UCSD-AML1 (cell line): Measurements from ENCODE around the gene BAHCC1.
A peak's percentile ranks its signal among the peaks of the same experiment; 100 is the strongest.

ENCODE experiments used
- DNase-seq: peaks from one replicate; lab custom pipeline; 2025; ENCODE audit not compliant: unreplicated experiment; lab: John Stamatoyannopoulos, UW

The BAHCC1 gene

DNA sequence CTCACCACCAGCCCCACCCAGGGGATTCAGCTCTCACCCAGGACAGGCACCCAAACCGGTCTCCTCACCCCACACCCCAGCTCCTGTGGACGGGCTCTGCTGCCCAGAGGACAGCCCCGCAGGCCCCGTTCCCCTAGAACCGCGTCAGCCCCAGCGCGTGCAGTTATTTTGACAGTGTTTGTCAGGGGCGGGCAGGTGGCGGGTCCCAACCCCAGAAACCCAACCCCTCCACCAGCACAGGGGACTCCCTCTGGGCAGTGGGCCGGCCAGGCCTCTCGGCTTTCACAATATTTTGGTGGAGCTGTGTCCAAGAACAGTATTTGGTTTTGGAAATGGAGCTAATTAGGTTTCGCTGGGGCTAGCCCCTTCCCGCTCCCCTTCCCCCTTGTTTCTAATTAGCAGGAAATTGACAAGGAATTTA lies 44.8 kb downstream of the BAHCC1 start:
- DNase-seq = no peak

DNA sequence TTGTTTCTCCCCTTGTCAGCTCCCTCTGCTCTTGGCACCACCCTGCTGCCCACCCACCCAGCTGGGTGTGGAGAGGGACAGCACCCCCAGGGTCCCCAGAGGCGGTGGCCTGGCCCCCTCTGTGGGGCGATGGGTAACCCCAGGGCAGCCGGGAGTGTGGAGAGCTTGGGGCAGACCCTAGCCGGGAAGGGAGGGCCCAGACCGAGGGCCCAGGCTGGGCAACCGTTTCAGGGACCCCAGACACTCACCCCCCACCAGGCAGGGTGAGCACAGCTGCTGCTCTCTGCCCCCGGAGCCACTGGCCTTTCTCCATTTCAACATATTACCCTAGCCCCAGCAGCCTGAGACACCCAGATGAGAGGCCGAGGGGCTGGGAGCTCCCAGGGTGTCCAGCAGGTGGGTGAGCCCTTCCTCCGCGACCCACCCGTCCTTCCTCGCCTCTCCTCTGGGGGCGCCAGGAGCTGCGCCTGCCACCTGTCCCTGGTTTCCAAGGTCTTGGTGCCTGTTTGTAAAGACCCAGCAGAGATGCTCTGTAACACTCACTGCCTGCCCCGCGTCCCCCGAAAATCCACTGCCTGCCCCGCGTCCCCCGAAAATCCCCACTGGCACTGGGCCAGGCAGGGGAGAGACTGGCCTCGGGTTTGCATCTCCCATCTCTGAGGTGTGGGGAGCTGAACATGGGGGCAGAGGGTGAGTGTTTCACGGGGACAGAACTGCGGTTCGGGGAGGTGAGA lies 45.4 kb downstream of the BAHCC1 start:
- DNase-seq = peak; percentile 47

DNA sequence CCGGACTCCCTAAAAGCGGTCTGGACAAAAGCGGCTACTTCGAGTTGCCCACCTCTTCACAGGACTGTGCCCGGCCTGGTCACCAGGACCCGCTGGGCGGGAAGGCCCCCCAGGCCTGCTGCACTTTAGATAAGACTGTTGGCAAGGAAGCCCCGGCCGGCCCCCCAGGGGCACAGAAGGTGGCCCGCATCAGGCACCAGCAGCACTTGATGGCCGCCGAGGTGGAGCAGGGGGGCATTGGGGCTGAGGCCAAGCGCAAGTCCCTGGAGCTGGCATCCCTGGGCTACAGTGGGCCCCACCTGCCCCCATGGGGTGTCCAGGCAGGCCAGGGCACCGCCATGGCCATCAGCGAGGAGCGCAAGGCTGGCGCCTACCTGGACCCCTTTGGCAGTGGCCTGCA lies 47.5 kb downstream of the BAHCC1 start:
- no peak for DNase-seq

DNA sequence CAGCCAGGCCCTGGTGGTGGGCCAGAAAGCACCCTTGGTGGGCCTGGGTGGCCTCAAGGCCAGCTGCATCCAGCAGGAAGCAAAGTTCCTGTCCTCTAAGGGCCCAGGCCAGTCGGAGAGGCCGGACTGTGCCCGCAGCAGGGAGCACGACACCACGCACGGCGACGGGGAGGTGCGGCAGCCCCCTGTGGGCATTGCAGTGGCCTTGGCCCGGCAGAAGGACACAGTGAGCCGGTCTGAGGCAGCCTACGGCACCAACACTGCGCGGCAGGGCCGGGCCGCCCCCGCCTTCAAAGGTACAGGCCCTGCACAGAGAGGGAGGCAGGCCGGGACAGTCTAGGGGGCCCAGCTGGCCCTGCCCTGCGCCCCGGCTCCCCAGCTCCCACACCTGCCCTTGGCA lies 48.0 kb downstream of the BAHCC1 start:
- DNase-seq = no peak

DNA sequence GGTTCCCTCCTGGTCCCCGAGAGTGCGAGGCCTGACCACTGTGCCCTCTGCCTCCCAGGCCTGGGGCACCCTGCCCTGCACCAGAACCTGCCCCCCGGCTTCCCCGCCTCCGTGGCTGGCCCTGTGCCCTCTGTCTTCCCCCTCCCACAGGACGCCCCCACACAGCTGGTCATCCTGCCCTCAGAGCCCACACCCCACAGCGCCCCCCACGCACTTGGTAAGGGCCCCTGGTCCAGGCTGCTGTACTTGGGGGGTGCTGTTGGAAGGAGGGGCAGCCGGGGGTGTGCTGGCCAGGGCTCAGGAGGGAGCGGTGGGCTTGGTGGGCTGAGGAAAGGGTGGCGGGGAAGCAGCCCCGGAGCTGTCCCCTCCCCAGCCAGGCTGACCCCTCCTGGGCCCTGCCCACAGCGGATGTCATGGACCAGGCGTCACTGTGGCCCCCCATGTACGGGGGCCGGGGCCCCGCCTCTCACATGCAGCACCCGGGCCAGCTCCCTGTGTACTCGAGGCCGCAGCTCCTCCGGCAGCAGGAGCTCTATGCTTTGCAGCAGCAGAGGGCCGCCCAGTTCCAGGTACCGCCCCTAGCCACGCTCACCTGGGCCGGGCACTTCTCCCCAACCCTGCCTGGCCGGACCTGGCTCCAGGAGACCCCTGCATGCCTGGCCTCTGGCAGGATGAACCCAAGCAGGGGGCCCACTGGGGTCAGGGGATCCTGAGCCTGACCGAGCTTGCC lies 49.5 kb downstream of the BAHCC1 start:
- DNase-seq = no peak

DNA sequence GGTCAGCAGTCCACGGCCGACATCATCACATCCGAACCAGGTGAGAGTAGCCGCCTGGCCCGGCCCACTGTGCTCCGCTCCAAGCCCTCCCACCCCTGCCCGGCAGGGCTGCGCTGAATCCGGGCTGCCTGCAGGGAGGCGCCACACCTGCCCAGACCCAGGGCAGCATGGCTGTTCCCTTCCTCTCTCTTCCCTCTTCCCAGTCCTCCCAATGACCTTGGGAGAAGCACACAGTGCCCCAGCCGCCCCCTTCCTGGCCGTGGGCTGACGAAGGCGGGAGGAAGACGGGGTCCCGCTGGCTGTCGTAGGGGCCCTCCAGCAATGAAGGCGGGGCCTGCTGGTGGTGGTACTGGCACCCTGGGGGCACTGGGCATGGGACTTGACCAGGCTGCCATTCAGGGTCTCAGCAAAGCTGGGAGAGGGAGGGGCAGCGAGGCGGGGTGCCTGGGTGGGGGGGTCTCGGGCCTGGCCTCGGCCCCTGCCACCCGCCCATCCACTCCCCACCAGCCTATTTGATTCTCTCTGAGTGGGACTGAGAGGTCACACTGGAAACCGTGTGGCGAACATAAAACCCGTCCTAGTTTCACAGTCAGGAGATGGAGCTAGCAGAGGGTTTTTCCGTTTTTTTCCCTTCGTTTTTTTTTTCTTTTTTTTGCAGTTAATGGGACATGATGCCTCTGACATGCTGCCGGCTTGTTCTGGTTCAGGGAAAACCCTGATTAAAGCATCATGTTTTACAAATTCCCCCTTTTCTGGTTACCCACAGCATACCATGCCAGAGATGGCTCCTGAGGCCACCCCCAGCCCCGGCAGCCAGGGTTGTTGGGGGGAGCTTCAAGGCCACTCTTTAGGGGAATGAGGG lies 50.6 kb downstream of the BAHCC1 start:
- no peak for DNase-seq

DNA sequence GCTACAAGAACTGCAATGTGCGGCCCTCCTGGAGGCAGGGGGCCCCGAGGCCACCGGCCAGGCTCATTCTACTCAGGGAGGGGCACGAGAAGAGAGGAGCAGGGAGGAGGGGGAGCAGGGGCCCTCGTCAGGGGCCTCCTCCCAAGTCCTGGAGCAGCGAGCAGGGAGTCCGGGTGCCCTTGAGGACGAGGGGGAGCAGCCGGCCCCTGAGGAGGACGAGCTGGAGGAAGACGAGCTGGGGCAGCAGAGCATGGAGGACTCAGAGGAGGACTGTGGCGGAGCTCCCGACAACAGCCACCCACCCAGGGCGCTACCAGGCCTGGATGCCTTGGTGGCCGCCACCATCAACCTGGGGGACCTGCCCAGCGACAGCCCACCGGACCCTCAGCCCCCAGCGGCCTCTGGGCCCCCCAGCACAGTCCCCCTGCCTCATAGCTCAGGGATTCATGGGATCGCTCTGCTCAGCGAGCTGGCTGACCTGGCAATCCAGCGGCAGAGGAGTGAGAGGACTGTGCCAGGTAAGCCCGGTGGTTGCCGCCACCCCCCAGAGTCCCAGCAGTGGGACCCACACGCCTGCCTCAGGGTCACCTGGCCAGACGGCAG lies 52.2 kb downstream of the BAHCC1 start:
- no peak for DNase-seq

DNA sequence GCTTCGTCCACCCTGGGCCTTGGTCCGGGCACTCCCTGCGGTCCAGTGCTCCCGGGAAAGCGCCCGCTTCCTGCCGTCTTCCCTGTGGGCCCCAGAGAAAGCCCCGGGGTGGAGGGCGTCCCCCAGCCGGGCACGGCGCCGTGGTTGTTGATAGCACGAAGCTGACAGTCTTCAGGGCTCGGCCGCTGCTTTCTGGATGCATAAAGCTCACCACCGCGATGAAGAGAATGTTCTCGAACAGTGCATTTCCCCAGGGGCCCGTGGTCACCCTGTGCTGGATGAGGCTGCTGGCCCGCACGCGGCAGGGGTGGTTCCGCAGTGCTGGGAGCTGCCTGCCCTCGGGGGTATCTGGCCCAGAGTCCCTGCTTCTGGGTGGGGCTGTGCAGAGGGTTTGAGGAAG lies 53.2 kb downstream of the BAHCC1 start:
- DNase-seq = no peak

DNA sequence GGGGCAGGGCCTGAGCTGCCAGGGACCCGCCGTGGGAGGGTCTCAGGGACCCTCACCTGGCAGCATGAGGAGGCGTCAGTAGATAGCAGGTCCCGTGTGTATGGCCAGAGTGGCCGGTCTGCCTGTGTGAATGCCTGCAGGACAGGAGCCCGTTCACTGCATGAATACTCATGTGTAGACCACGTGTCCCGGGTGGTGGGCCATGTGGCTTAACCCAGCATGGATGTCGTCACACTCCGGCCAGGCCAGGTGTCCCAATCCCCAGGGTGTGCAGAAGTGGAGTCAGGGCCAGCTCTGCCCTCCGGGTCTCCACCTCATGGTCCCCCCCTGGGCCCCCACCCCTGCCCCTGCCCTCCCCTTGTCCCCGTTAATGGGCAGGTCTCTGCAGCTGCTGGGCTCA lies 53.7 kb downstream of the BAHCC1 start:
- DNase-seq = no peak

DNA sequence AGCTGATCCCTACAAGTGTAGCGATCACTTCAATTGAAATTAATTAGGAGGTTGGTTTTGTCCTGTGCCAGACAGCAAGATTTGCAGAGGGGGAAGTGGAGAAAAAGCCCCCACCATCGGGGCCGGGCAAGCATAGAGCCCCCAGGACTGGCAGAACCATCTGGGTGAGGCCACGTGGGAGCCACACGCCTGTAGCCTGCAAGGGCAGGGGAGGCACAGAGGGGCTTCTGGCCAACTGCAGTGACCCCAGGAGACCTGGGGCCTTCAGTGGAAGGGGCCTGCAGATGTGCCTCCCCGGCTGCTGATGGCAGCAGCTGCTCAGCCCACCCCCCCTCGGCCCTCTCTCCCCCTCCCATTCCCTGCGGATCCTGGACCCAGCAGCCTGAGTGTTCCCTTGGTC lies 54.1 kb downstream of the BAHCC1 start:
- no peak for DNase-seq

DNA sequence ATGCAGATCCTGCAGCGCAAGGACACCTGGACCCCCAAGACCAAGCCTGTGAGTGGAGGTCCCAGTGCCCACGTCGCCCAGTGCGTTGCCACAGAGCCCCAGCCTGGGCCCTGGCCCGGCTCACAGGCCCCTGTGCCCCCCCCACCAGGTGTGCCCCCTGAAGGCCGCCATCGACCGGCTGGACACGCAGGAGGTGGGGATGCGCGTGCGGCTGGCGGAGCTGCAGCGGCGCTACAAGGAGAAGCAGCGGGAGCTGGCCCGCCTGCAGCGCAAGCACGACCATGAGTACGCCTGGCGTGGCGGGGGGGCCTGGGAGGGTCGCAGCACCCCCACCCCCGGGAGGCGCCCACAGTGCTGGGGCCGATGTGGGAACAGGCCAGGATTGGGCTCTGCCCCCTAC lies 56.6 kb downstream of the BAHCC1 start:
- DNase-seq = no peak

DNA sequence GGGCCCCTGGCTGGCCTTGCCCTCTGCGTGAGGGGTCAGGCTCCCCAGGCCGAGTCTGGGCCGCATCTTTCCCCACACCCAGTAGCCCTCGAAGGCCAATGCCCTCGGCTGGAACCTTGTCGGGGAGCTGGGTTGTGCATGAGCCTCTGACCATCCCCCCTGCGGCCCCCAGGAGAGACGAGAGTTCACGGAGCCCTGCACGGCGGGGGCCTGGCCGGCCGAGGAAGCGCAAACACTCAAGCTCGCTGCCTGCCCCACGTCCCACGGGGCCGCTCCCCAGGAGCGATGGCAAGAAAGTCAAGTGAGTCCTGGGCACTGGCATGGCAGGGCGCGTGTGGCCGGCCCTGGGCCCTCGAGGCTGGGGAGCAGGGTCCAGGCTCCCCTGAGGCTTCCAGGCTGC lies 57.3 kb downstream of the BAHCC1 start:
- no peak for DNase-seq

DNA sequence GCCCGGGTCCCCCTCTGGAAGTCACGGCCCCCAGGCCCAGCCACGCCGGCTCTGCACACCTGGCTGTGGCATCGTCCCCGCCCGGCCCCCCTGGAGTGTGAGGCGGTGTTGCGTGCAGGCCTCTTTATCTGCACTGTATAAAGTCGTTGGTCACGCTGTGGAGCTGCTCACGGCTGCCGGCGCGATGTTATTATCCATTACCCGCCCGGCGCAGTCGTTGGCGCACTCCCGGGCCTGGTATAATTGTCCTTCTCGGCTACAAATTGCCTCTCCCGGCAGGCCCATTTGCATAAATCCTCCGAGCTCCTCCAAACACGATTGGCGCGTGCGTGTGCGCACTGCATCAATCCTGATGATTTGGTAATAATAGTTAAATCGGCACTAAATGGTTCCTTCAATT lies 57.8 kb downstream of the BAHCC1 start:
- no peak for DNase-seq

DNA sequence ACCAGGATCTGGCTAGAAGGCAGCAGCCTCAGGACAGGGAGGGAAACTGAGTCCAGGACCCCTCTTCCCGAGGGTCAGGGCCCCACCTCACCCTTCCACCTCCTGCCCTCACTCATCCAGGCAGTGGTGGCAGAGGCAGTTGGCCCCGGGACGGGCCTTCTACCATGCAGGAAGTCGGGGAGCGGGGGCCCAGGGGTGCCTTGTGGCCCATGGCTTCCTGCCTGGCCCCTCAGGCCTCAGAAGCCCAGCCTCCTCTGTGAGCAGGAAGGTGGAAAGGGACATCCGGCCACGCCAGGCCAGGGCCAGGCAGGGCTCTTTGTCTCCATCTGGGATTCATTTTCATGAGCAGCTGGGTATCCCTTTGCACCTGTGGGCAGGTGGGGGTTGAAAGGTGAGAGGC lies 58.5 kb downstream of the BAHCC1 start:
- peak; percentile 88 for DNase-seq

DNA sequence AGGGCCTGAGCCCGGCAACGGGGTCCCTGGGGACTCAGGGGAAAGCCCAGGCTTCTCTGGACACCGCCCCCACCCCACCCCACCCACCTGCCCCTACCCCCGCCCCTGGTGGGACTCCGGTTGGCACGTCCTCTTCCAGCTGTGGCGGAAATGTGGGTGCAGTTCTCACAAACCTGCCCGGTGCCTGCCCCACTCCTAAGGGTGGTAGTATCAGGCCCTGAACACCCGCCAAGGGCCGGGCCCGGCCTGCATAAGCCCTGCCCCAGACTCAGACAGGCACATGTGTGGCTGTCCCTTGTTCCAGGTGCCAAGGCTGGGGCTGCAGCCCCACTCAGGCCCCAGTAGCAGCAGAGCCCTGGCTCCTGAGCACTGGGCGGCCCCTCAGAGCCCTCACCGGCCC lies 59.2 kb downstream of the BAHCC1 start:
- peak; percentile 58 for DNase-seq

DNA sequence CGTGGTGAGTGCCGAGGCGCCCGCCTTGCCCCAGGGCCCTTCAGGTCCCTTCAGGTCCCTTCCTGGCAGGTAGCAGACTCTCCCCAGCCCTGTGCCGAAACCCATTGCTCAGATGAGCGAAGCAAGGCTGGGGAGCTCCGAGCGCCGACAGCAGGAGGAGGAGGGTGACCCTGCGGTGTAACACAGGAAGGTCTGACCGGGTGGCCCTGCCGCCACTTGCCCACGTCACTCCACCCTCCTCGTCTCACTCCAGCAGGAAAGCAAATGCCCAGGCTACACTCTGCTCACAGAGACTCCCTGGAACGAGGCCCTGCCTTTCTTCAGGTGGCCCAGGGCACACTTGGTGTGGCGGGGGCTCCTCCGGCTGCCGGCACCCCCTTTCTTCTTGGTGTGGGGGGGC lies 60.1 kb downstream of the BAHCC1 start:
- peak; percentile 70 for DNase-seq

DNA sequence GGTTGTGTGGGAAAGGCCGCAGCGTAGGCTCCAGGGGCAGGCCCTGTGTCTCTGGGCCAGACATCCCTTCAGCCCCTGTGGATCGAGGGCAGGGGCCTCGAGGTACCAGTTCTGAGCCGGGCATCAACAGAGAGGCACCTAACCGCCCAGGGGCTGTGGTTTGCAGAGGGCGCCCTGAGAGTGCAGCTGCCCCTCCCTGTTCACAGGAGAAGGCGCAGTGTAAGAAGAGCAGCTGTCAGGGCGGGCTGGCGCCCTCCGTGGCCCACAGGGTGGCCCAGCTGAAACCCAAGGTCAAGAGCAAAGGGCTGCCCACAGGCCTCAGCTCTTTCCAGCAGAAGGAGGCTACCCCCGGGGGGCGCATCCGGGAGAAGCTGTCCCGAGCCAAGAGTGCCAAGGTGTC lies 60.8 kb downstream of the BAHCC1 start:
- peak; percentile 38 for DNase-seq

DNA sequence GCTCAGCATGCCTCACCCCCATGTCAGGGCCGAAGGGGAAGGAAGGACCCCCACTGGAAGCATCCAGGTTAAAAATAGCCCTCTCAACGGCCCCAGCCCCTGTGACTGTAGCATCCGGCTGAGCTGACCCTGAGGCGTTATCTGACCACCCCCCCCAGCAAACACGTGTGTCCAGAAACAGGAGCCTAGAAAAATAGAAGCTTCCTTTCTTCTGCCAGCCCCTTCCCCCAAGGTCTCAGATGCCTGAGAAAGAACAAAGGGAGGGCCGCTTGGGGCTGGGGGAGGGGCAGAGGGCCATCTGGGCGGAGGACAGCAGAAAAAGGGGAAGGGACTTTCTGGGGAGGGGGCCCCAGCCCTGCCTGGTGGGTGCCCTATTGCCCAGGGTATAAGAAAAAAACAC lies 61.5 kb downstream of the BAHCC1 start:
- peak; percentile 67 for DNase-seq

DNA sequence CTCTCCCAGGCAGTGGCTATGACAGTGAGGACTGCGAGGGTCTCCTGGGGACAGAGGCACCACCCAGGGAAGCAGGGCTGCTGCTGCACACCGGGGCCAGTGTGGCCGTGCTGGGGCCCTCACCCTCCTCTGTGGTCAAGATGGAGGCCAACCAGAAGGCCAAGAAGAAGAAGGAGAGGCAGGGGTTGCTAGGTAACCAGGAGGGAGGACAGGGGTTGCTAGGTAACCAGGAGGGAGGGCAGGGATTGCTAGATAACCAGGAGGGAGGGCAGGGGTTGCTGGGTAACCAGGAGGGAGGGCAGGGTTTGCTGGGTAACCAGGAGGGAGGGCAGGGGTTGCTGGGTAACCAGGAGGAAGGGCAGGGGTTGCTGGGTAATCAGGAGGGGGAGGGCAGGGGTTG lies 62.1 kb downstream of the BAHCC1 start:
- DNase-seq = no peak

DNA sequence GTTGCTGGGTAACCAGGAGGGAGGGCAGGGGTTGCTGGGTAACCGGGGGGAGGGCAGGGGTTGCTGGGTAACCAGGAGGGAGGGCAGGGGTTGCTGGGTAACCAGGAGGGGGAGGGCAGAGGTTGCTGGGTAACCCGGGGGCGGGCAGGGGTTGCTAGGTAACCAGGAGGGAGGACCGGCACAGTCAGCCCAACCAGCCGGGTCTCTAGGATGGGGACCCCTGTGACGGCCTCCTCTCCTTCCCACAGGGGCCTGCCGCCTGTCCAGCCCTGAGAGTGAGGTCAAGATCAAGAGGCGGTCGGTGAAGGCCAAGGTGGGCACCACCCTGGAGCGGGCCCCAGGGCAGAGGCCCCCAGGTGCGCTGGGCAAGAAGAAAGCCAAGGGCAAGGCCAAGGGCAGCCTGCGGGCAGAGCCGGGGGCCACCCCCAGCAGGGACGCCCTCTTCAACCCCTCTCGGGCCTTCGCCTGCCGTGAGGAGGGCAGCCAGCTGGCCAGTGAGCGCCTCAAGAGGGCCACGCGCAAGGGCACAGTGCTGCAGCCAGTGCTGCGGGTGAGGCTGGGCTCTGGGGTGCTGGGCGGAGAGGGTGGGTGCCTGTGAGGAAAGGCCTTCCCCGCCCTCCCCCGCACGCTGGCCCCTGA lies 62.8 kb downstream of the BAHCC1 start:
- no peak for DNase-seq

DNA sequence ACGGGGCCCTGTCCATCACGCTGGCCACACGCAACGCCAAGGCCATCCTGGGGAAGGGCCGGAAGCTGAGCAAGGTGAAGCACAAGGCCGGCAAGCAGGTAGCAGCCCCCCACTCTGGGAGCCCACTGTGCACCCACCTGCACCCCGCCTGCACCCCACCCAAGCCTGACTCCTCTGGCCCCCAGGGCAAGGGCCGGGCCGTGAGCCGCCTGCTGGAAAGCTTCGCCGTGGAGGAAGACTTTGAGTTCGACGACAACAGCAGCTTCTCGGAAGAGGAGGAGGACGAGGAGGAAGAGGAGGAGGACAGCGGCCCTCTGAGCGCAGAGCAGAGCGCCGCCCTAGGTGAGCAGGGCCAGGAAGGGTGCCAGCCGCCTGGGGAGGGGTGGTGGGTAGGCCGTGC lies 63.4 kb downstream of the BAHCC1 start:
- DNase-seq = no peak
